Astrocyte of the spinal cord (primary cell): ENCODE data around the gene RIBC2.

ENCODE experiments used
- DNase-seq: peaks from one replicate; pipeline ENCODE4 v3.0.0; 2011; ENCODE audit warnings: low read depth, low spot score
- H3K4me3 ChIP-seq: 2 replicates; pipeline ENCODE4 v1.5.1; 2011; ENCODE audit warnings: low read depth, mild to moderate bottlenecking, low read length, moderate library complexity
- in situ Hi-C: cut with HindIII; loops from 2 replicates; pipeline ENCODE4 v1.10.0; 2017; ENCODE audit warnings: low sequenced_read_pairs
- TF ChIP-seq, protein P1 (sequence below): IDR thresholded peaks from 2 replicates; pipeline ENCODE4 v1.5.1; 2012; ENCODE audit warnings: low read depth, mild to moderate bottlenecking, low read length, inconsistent platforms

The RIBC2 gene

GRCh38 chr22:45453764-45454163, 40.3 kb downstream of the RIBC2 start:
- H3K4me3 ChIP-seq: no peak overlapping the region
- TF ChIP-seq, protein P1, sequence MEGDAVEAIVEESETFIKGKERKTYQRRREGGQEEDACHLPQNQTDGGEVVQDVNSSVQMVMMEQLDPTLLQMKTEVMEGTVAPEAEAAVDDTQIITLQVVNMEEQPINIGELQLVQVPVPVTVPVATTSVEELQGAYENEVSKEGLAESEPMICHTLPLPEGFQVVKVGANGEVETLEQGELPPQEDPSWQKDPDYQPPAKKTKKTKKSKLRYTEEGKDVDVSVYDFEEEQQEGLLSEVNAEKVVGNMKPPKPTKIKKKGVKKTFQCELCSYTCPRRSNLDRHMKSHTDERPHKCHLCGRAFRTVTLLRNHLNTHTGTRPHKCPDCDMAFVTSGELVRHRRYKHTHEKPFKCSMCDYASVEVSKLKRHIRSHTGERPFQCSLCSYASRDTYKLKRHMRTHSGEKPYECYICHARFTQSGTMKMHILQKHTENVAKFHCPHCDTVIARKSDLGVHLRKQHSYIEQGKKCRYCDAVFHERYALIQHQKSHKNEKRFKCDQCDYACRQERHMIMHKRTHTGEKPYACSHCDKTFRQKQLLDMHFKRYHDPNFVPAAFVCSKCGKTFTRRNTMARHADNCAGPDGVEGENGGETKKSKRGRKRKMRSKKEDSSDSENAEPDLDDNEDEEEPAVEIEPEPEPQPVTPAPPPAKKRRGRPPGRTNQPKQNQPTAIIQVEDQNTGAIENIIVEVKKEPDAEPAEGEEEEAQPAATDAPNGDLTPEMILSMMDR: no peak
- no peak for DNase-seq
- in situ Hi-C loops: no loop called here

DNA sequence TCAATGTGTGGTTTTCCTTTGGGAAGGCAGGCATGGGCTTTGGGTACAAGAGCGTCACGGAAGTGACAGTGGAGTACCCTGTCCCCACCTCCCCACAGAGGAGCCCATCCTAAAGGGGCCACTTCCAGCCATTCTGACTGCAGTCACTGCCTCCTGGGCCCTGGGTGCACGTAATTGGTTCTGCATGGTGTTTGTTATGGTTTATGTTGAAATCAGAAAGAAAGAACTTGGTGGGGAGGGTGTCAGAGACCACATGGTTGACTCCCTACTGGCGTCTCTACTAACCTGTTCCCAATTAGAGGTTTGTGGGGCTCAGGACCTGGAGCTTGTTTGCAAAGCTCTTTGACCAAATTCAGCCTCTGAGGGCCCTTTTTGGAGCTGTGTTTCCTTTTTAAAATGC, 40.8 kb downstream of the RIBC2 start:
- H3K4me3 ChIP-seq: no peak overlapping the region
- DNase-seq: peak; percentile 44
- TF ChIP-seq, protein P1: no peak
- in situ Hi-C loops: no loop called here

DNA sequence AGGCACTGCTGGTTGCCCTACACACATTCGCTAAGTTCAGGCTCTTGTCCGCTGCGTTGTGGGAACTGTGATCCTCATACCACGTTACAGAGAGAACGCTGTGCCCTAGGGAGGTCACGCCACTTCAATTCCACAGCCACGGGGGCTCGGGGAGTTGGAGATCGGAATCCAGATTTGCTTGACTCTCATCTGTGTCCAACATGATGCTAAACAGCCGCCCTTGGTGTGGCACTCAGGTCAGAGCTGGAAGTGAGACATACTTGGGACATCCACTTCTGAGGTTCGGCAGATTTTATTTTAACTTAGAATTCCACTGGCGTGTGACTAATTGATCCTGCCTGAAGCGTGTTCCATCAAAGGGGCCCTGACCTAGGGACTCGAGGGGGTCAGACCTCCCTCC, 41.7 kb downstream of the RIBC2 start:
- no peak overlapping the region for H3K4me3 ChIP-seq
- TF ChIP-seq, protein P1: no peak
- in situ Hi-C loops: no loop called here
- no peak for DNase-seq

DNA sequence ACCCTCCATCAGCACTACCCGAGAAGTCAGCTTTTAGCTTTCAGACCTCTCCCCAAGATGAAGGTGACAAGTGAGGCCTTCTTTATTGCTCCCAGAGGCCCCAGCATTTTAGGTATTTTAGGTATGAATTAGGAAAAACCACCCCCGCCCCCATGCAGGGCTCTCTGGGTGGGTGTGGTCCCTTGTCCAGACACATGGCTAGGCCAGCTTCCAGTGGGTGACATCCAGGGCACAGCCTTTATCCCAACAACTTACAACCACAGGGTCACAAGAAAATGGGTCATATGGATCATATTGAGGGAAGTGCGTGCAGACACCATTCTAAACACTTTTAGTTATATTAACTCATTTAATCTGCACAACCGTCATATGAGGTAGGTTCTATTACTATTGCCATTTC, 42.1 kb downstream of the RIBC2 start:
- no peak overlapping the region for H3K4me3 ChIP-seq
- TF ChIP-seq, protein P1: no peak
- no peak for DNase-seq
- in situ Hi-C loops: no loop called here

DNA sequence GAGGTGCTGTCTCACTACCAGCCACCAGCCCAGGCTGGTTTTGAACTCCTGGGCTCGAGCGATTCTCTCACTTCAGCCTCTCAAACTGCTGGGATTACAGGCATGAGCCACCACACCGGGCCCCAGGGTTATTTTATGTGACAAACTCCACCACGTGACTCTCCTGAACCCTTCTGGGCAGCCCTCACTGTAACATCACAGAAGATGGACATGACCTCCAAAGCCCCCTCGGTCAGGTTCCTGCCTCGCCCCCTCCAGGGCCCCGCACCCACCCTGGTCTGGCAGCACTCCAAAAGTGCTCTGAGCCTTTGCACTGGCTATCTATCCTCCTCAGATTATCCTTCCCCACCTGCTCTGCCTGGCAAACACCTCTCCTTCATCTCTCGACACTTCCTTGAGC, 43.3 kb downstream of the RIBC2 start:
- no peak overlapping the region for H3K4me3 ChIP-seq

DNA sequence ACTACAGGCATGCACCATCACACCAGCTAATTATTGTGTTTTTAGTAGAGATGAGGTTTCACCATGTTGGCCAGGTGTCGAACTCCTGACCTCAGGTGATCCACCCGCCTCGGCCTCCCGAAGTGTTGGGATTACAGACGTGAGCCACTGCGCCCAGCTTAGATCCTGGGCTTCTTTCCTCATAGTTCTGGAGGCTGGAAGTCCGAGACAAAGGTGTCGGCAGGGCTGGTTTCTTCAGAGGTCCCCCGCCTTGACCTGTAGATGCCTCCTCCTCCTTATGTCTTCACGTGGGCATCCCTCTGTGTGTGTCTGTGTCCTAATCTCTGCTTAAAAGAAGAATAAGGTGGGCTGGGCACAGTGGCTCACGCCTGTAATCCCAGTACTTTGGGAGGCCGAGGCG, 45.0 kb downstream of the RIBC2 start:
- TF ChIP-seq, protein P1: no peak
- H3K4me3 ChIP-seq: no peak overlapping the region
- in situ Hi-C loops: no loop called here
- DNase-seq: no peak

More for the DNA sequence above, 43.3 kb downstream of the RIBC2 start:
- in situ Hi-C loops: no loop called here
- no peak for DNase-seq
- TF ChIP-seq, protein P1: no peak

- H3K4me3 ChIP-seq: no peak overlapping the region
- in situ Hi-C loops: no loop called here
- no peak for DNase-seq
- TF ChIP-seq, protein P1: no peak
These were observed 45.7 kb downstream of the RIBC2 start for GRCh38 chr22:45459235-45459634.
